HG03575 (cell line): Measurements from ENCODE around the gene MEGF8.
"Not testable (repeated sequence)": the region's sequence is repeated elsewhere in the genome, so short reads cannot be mapped to it uniquely, and the experiment has no call there.

Source experiments
- ATAC-seq: cut with Tn5 transposase; IDR thresholded peaks from one replicate; pipeline ENCODE4 v1.9.1; 2021; ENCODE audit not compliant: unreplicated experiment, insufficient number of reproducible peaks, low FRiP score; ENCODE audit errors: extremely low read depth

Gene MEGF8

DNA sequence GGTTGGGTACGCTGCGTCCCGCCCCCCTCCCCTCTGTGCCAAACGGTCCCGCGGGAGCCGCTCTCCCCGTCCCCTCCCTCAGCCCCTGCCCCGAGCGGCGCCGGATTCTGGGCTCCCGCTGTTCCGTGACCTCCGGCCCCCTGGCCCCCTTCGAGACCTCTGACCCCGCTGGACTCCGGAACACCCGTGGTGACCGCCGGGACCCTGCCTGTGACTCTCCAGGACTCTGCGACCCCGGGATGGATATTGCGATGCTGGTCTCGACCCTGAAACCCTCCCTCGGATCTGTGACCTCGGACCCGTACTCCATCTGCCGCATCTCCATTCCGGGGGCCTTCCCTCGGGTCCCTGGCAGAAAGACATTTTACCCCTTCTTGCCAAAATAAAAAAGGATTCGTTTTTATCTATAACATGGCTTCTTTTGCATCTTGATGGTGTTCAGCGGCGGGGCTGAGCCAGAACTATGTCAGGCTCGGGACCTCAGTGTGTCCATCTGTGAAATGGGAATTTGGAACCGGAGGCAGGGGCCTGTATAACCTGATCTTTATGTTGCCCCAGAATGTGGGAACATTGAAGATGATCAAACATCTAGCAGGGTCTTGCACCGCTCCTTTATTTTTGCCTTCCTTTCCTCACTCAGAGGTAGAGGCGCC lies 654 bp upstream of the MEGF8 start:
- ATAC-seq = no peak

DNA sequence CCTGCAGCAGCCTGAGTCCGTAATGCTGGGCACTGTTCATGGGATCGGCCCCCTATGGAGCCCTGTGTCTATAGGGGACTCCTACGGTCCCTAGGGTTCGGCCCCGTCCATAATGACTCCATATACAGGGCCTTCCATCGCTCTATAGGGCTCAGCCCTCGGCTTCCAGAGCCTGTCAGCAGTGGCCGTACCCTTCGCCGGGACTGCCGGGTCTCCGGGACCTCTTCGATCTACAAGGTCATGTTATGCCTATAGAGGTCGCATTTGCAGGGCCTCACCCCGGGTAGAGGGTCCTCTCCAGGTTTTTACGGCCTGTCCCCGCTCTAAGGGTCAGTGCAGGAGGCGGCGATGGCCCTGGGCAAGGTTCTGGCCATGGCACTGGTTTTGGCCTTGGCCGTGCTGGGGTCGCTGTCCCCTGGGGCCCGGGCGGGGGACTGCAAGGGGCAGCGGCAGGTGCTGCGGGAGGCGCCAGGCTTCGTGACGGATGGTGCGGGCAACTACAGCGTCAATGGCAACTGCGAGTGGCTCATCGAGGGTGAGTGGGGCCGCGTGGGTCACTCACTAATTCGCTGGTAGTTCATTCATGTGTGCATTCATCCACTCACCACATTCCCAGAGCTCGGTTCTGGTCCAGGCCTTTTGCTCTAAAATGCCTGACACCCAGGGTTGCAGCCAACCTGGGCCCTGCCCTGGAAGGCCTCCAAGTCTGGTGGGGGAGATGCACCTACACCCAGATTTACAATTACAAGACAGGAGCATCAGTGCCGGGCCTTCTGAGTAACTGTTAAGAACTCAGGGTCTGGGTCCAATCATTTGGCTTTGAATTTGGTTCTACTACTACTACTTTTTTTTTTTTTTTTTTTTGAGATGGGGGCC lies 699 bp downstream of the MEGF8 start:
- no peak for ATAC-seq

DNA sequence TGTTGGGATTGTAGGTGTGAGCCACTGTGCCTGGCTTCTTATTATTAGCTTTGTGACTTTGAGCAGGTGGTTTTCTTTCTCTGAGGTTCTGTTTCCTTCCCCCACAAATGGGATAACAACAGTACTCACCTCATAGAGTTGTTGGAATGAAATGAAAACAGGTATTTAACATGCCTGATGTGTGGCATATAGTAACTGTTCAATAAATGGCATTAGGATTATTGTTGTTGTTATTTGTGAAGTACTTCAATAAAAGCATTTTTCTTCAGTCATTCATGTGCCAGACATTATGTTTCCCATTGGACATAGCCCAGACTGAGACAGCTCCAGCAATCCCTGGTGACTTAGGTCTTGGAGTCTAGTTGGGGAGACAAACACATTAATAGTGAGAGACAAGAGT lies 1.5 kb downstream of the MEGF8 start:
- no peak for ATAC-seq

DNA sequence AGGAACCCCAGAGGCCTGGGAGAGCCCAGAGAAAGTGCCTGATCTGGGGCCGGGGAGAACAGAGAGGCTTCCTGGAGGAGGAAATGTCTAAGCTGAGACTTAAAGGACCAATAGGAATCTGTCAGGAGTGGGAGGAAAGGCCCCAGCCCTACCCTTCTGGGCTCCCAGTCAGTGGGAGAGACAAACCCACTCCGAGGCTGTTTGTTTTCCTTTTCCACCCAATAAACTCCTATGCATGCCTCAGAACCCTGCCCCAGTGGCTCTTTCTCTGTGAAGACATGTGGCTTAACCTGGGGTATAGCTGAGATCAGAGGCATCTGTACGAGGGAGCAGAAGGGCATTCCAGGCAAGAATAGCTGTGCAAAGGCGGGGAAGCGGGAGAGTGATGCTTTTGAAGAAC lies 1.9 kb downstream of the MEGF8 start:
- no peak for ATAC-seq

DNA sequence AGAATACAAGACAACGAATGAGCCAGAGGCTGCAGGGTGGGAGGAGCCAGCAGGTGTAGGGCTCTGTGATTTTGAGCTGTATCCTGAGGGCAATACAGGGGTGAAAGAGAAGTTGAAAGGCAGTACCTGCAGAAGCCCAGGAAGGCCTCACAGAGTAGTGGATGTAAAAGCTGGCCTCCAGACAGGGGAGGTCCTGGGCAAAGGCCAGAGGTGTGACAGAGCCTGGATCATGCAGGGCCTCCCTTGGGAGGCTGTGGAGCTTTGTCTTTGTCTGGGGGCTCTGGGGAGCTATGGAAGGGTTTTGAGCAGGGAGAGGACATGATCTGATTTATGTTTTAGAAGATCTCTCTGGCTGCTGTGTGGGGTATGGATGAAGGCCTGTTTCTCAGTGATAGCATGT lies 2.7 kb downstream of the MEGF8 start:
- no peak for ATAC-seq

DNA sequence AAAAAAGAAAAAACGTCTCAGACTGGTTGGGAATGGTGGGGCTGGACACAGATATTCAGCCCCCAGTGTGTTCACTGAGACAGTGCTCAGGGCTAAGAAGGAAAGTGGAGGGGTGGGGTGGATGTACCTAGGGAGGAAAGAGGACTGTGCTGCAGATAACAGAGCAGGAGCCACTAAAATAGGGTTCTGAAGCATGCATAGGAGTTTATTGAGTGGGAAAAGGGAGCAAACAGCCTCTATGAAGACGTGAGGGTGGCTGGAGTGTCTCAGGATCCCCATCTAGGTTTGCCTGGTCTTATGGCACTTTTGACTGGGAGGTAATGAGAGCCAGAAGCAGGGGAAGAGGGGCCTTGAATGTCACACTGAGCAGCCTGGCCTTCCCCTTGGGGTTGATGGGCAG lies 3.4 kb downstream of the MEGF8 start:
- no peak for ATAC-seq

DNA sequence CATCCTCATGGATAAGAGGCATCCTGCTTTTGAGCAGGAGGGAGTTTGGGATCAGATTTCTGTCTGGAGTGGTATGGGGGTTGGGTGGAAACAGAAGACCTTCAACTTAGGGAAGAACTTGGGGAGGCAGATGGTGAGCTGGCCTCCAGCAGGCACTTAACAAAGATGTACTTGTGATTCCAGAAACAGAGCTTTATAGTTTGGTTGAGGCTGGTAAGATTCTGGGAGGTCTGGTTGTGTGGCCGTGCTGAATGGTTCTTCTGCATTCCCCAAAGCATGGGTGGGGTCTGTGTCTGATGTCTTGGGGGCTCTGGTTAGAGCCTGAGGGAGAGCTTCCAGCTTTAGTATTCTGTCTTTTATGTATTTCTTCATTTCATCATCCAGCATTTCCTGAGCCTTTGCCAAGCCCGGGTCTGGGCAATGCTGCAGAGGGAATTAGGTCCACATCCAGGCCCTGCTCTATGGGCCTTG lies 4.8 kb downstream of the MEGF8 start:
- ATAC-seq = no peak

DNA sequence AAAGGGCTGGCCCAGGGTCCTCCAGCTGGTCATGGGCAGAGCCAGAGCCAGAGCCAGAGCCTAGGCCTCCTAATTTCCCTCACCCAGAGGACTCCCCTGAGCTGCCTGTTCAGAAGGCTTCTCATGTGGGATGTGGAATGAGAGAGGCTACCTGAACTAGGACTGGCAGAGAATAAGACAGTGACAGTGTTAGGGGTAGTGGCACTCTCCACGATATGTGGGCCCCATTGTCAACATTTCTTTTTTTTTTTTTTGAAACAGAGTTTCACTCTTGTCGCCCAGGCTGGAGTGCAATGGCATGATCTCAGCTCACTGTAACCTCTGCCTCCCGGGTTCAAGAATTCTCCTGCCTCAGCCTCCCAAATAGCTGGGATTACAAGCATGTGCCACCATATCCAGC lies 5.9 kb downstream of the MEGF8 start:
- not testable (repeated sequence) for ATAC-seq

DNA sequence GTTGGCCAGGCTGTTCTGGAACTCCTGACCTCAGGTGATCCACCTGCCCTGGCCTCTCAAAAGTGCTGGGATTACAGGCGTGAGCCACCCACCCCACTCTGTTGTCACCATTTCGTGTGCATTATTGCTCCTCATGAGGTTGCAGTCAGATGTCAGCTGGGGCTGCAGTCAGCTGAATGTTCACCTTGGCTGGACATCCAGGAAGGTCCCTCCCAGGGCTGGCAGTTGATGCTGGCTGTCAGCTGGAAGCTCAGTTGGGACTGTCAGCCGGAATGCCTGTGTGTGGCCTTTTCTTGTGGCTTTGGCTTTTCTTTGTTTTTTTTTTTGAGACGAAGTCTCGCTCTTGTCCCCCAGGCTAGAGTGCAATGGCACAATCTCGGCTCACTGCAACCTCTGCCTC lies 6.6 kb downstream of the MEGF8 start:
- ATAC-seq = no peak

DNA sequence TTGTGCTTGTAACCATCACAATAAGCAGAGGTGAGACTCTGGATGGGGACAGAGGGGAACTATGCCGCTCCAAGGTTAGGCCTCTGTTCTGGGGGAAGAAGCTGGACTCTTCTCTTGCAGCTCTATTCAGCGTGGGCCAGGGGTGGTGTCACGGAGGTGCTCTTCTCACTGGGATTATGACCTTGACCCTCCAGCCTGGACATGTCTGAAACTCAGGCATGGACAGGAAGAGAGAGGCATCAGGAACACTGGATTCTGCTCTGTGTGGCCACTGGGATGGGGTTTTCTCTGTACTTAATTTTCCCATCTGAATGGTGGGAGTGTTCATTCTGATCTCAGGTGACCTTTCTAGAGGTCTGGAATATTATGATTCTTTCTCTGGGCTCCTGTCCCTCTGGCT lies 7.6 kb downstream of the MEGF8 start:
- no peak for ATAC-seq

DNA sequence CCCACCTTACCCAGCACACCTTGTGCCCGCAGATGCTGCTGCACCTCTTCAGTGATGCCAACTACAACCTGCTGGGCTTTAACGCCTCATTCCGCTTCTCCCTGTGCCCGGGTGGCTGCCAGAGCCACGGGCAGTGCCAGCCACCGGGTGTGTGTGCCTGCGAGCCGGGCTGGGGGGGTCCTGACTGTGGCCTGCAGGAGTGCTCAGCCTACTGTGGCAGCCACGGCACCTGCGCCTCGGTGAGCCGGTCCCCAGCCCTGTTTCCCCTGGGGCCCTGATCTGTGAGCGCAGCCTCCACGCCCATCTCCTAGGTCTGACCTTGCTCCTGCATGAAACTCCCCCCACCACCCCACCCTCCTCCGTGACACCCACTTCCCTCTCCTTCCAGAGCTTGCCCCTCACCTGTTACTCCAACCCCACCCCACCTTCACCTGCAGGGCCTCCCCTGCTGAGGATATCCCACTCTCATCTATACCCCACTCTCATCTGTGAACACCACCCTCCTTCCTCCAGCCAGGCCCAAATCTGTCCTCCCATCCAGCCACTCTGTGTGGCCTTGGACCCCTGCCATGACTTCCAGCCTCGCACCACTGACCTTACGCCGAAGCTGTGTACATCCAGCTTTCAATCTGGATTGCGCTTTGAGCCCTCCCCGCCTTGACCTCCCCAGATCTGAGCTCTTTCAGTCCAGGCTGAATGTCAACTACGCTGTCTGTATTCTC lies 8.7 kb downstream of the MEGF8 start:
- ATAC-seq = no peak

DNA sequence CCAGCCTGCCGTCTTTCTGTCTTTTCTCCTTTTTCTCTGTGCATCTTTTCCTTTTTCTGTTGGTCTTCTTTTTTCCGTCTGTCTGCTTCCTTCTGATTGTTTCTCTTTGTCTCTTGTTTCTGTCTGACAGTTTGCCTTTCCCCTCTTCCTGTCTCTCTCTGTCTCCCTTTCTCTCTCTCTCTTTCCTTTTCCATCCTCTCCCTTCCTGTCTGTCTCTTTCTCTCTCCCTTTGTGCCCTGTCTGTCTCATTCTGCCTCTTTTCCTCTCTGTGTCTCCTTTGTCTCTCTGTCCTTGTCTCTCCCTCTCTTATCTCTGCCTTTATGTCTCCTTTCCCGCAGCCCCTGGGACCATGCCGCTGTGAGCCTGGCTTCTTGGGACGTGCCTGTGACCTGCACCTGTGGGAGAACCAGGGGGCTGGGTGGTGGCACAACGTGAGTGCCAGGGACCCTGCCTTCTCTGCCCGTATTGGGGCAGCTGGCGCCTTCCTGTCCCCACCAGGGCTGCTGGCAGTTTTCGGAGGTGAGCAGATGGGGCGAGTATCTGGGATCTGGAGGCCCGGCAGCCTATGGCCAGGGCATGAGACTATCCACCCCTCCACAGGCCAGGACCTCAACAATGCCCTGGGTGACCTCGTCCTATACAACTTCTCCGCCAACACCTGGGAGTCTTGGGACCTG lies 9.4 kb downstream of the MEGF8 start:
- ATAC-seq = no peak

DNA sequence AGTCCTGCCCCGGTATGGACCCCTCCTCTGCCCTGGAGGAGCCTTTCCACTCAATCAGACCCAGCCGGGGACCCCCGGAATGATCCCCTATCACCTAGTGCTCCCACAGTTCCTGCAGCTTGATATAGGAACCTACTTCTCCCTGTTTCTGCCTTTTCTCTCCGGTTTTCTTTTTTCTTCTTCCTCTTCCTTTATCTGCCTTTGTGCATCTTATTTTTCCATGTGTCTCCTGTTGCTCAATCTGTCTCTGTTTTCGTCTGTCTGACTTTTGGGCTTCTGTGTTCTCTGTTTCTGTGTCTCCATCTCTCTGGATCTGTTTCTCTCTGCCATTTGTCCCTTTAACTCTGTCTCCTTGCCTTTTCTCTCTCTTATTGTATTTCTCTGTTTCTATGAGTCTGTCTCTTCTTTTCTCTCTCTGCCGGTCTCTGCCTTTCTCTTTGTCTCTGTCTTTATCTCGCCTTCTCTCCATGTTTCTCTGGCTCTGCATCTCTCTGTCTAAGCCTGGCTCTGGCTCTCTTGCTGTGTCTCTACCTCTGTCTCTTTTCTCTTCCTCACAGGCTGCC lies 10.0 kb downstream of the MEGF8 start:
- no peak for ATAC-seq

DNA sequence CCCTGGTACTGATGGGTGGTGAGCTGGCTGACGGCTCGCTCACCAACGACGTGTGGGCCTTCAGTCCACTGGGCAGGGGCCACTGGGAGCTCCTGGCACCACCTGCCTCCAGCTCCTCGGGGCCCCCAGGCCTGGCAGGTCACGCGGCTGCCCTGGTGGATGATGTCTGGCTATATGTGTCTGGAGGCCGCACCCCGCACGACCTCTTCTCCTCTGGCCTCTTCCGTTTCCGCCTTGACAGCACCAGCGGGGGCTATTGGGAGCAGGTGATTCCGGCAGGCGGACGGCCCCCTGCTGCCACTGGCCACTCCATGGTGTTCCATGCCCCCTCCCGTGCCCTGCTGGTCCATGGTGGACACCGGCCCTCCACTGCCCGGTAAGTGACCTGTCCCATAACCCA lies 10.5 kb downstream of the MEGF8 start:
- no peak for ATAC-seq

DNA sequence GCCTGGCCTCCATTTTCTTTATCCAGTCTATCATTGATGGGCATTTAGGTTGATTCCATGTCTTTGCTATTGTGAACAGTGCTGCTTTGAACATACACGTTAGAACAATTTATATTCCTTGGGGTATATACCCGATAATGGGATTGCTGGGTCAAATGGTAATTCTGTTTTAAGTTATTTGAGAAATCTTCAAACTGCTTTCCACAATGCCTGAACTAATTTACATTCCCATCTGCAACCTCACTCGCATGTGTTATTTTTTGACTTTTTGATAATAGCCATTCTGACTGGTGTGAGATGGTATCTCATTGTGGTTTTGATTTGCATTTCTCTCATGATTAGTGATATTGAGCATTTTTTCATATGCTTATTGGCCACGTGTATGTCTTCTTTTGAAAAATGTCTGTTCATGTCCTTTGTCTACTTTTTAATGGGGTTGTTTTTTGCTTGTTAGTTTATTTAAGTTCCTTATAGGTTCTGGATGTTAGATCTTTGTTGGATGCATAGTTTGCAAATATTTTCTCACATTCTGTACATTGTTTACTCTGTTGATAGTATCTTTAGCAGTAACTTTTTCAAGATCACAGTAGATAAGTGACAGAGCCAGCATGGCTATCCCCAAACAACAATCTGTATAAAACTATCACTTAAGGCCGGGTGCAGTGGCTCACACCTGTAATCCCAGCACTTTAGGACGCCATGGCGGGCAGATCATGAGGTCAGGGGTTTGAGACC lies 13.9 kb downstream of the MEGF8 start:
- not testable (repeated sequence) for ATAC-seq

DNA sequence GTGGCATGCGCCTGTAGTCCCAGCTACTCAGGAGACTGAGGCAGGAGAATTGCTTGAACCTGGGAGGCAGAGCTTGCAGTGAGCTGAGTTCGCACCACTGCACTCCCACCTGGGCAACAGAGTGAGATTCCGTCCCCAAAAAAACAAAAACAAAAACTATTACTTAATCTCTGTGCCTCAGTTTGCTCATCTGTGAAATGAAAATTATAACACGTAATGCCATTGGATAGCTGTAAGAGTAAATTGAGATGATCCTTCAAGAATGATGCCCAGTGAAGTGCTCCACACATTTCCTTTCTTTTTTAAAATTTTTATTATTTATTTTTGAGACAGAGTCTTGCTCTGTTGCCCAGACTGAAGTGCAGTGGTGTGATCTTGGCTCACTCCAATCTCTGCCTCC lies 14.5 kb downstream of the MEGF8 start:
- not testable (repeated sequence) for ATAC-seq

DNA sequence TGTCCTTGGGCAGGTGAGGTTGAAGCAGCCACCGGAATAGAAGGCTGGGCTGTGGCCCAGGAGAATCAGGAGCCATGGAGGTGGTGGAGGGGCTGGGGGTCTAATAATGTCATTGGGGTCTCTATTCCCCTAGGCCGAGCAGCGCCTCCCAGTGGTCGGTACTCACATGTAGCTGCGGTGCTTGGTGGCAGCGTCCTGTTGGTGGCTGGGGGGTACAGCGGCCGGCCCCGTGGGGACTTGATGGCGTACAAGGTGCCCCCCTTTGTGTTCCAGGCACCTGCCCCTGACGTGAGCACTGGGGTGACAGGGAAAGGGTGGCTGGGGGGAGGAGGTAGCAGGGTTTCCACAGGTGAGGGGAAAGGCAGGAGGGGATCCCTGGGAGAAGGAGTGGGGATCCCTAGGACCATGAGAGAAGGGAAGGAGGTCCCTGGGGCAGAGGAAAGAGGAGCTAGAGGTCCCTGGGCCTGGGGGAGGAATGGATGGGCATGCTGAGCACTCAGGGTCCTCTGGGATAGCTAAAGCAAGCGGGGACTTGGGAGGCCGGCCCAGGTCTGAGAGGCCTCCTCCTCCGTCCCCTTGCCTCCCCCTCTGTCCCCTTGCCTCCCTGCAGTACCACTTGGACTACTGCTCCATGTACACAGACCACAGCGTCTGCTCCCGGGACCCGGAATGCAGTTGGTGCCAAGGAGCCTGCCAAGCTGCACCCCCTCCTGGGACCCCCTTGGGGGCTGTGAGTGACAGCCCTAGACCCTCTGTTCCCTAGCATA lies 18.1 kb downstream of the MEGF8 start:
- no peak for ATAC-seq
